ENCODE measurements around the gene CTDSPL. TPM values are rescaled to one million over a fixed set of nuclear protein-coding genes. Genes with fewer than 3 reads are reported as not detected.
A peak's percentile ranks its signal among the peaks of the same experiment; 100 is the strongest.

CTDSPL gene
- total RNA-seq, 1 experiment from 2014 or later: 34.4 TPM

GRCh38 chr3:37859354-37859753 lies 2.3 kb upstream of the CTDSPL start (continued):
- TF ChIP-seq, protein P1, sequence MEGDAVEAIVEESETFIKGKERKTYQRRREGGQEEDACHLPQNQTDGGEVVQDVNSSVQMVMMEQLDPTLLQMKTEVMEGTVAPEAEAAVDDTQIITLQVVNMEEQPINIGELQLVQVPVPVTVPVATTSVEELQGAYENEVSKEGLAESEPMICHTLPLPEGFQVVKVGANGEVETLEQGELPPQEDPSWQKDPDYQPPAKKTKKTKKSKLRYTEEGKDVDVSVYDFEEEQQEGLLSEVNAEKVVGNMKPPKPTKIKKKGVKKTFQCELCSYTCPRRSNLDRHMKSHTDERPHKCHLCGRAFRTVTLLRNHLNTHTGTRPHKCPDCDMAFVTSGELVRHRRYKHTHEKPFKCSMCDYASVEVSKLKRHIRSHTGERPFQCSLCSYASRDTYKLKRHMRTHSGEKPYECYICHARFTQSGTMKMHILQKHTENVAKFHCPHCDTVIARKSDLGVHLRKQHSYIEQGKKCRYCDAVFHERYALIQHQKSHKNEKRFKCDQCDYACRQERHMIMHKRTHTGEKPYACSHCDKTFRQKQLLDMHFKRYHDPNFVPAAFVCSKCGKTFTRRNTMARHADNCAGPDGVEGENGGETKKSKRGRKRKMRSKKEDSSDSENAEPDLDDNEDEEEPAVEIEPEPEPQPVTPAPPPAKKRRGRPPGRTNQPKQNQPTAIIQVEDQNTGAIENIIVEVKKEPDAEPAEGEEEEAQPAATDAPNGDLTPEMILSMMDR (IDR thresholded peaks at IDR 0.05 in 2 of 3, conservative IDR thresholded peaks at IDR 0.05 in 1 of 3; ENCODE audit: borderline replicate concordance in 1 of 3, insufficient read depth in 1 of 3, low read depth in 2 of 3, low read length in 2 of 3): no peak

GRCh38 chr3:37859908-37860199 lies 1.8 kb upstream of the CTDSPL start:
- ChIA-PET RAD21 (ENCODE audit: low non-redundant PET in 1 of 2, low total read pairs in 2 of 2, uncharacterized antibody in 2 of 2, unreplicated experiment in 2 of 2) (no interaction called here), CTCF (no interaction called here), POLR2A (no interaction called here)
- peak overlapping the region; percentile 48 for H3K4me2 ChIP-seq (ENCODE audit: low read length)
- intact Hi-C loops (cut with micrococcal nuclease): loop anchor here (10.0 kb wide), 1 partner anchor 795 kb away; no protein-coding TSS in a partner anchor
- no peaks in the 10 kb centered on the region for H3K36me3 ChIP-seq (ENCODE audit: control insufficient read depth in 1 of 2, insufficient read depth in 2 of 2, low read length in 2 of 2)
- peaks cover 30 to 40% of the 10 kb centered on the region in 2 experiments for H3K4me1 ChIP-seq (ENCODE audit: control insufficient read depth in 1 of 2, insufficient read depth in 2 of 2, low read length in 2 of 2)
- H3K9me2 ChIP-seq (ENCODE audit: insufficient read depth): no peaks in the 10 kb centered on the region
- BruUV-seq (replicated peaks): no TSS peak
- H4K20me1 ChIP-seq (ENCODE audit: insufficient read depth): no peaks in the 10 kb centered on the region; the same call in 1 of the 2 replicates
- no peaks in the 10 kb centered on the region for H3K27me3 ChIP-seq (ENCODE audit: insufficient read depth, low read length)
- no peaks in the 10 kb centered on the region for H3K9me3 ChIP-seq (ENCODE audit: control insufficient read depth in 1 of 2, insufficient read depth in 1 of 2, low read depth in 1 of 2, low read length in 2 of 2)
- DNase-seq (ENCODE audit: low read depth, low spot score) (no peak), ATAC-seq (no peak)
- TF ChIP-seq, protein P1 (IDR thresholded peaks at IDR 0.05 in 2 of 3, conservative IDR thresholded peaks at IDR 0.05 in 1 of 3; ENCODE audit: borderline replicate concordance in 1 of 3, insufficient read depth in 1 of 3, low read depth in 2 of 3, low read length in 2 of 3): no peak
- TF ChIP-seq YY1 (IDR thresholded peaks at IDR 0.05; ENCODE audit: extremely low read depth, insufficient replicate concordance, low read depth, low read length): no peak
- TF ChIP-seq RAD21 (IDR thresholded peaks at IDR 0.05; ENCODE audit: low read depth): no peak
- TF ChIP-seq ZNF274 (IDR thresholded peaks at IDR 0.05; ENCODE audit: low read depth, low read length): no peak
- no peak for TF ChIP-seq SRF (IDR thresholded peaks at IDR 0.05; ENCODE audit: low read depth)
- no peak for TF ChIP-seq ZBTB33 (IDR thresholded peaks at IDR 0.05; ENCODE audit: extremely low read depth, insufficient replicate concordance, low read length)
- TF ChIP-seq POLR2A (IDR thresholded peaks at IDR 0.05; ENCODE audit: borderline replicate concordance, extremely low read depth, insufficient read depth, insufficient read length): no peak
- TF ChIP-seq EZH2phosphoT487 (IDR thresholded peaks at IDR 0.05; ENCODE audit: borderline replicate concordance): no peak
- TF ChIP-seq TCF7L2 (IDR thresholded peaks at IDR 0.05; ENCODE audit: borderline replicate concordance, extremely low read depth, insufficient read depth, insufficient read length): no peak
- TF ChIP-seq EZH2 (IDR thresholded peaks at IDR 0.05): no peak
- TF ChIP-seq ATF3 (IDR thresholded peaks at IDR 0.05): no peak
- TF ChIP-seq ELF1 (IDR thresholded peaks at IDR 0.05; ENCODE audit: borderline replicate concordance, low read depth): no peak
- TF ChIP-seq CEBPB (IDR thresholded peaks at IDR 0.05; ENCODE audit: low read depth): no peak
- TF ChIP-seq SP1 (IDR thresholded peaks at IDR 0.05; ENCODE audit: low read depth): no peak
- TF ChIP-seq CBX3 (IDR thresholded peaks at IDR 0.05; ENCODE audit: low read depth): no peak
- H3K4me3 ChIP-seq (replicated peaks in 1 of 2; ENCODE audit: low read depth in 1 of 2, low read length in 2 of 2): no peak overlapping the region
- no peak overlapping the region for H3K9ac ChIP-seq (ENCODE audit: low read length)
- H2AFZ ChIP-seq (ENCODE audit: low read depth, low read length, poor library complexity, severe bottlenecking): no peak overlapping the region
- peak overlapping the region; percentile 15; the same call in 1 of the 2 replicates for H3K27ac ChIP-seq (ENCODE audit: low read depth, low read length)
- H3K79me2 ChIP-seq (ENCODE audit: insufficient read depth, low read length): peaks cover 28% of the 10 kb centered on the region

Measured in HCT116 (cell line).